Measurements from ENCODE around the gene PRUNE2. TPM values are rescaled to one million over a fixed set of nuclear protein-coding genes. Genes with fewer than 3 reads are reported as not detected.
"Not testable (repeated sequence)": the region's sequence is repeated elsewhere in the genome, so short reads cannot be mapped to it uniquely, and the experiment has no call there.

PRUNE2 gene
- total and polyA plus RNA-seq, 4 donors: 38.1 to 558 (median 198) TPM

DNA sequence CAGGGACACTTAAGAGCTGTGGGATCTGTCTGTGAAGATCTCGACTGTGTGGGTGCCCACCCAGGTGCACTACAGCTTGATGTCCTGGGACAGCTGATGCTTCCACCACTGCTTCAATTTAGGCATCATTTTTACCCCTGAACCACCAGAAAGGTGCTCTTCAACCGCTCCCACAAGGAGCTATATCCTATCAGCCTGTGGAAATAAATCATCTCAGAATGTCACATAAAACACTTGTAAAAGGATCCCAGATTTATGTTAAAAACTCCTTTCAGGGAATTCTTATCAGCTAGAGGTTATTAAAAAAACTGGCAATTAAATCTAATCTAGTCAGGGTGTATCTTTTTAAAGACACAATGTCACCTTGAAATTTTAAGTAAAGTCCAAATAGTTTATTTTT lies 224.4 kb downstream of the PRUNE2 start:
- no peak for ATAC-seq (ENCODE audit: low FRiP score)
- Histone ChIP-seq H3K9me3 (ENCODE audit: control insufficient read depth, low read length) (no peaks in the 10 kb centered on the region), H3K27ac (ENCODE audit: low read depth in 1 of 2, low read length in 2 of 2) (no peak overlapping the region), H3K27me3 (ENCODE audit: control insufficient read depth in 1 of 2, insufficient read depth in 2 of 2, low read length in 1 of 2) (no peaks in the 10 kb centered on the region), H3K4me3 (ENCODE audit: low read length in 2 of 2) (no peak overlapping the region), H3K4me1 (ENCODE audit: control insufficient read depth in 1 of 2, insufficient read depth in 2 of 2, low read length in 2 of 2) (peaks cover 0 to 1% of the 10 kb centered on the region in 2 donors), H3K36me3 (ENCODE audit: control insufficient read depth in 1 of 2, insufficient read depth in 2 of 2, low read length in 1 of 2) (no peaks in the 10 kb centered on the region)
- 82 to 83% methylated on average over 2 of the region's 2 CpGs for WGBS, 2 donors
- intact Hi-C loops (cut with DNase I): no loop called here
- DNase-seq: no peak

DNA sequence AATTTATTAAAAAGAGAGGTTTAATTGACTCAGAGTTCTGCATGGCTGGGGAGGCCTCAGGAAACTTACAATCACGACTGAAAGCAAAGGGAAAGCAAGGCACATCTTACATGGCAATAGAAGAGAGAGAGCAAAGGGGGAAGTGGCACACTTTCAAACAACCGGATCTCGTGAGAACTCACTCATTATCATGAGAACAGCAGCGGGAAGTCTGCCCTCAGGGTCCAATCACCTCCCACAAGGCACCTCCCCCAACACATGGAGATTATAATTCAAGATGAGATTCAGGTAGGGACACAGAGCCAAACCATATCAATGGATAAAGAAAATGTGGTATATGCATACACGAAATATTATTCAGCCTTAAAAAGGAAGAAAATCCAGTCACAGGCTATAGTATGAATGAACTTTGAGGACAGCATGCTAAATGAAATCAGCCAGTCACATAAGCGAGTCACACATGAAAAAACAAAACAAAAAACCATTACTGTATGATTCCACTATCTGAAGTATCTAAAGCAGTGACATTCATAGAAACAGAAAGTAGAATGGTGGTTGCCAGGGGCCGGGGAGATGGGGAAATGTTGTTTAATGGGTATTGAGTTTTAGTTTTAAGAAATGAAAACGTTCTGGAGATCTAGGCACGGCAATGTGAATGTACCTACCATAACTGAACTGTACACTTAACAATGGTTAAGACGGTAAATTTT lies 225.0 kb downstream of the PRUNE2 start:
- DNase-seq: no peak
- ATAC-seq (ENCODE audit: low FRiP score): no peak
- Histone ChIP-seq H3K36me3 (ENCODE audit: control insufficient read depth in 1 of 2, insufficient read depth in 2 of 2, low read length in 1 of 2) (no peaks in the 10 kb centered on the region), H3K4me1 (ENCODE audit: control insufficient read depth in 1 of 2, insufficient read depth in 2 of 2, low read length in 2 of 2) (peaks cover 0 to 1% of the 10 kb centered on the region in 2 donors), H3K27me3 (ENCODE audit: control insufficient read depth in 1 of 2, insufficient read depth in 2 of 2, low read length in 1 of 2) (no peaks in the 10 kb centered on the region), H3K4me3 (ENCODE audit: low read length in 2 of 2) (no peak overlapping the region), H3K27ac (ENCODE audit: low read depth in 1 of 2, low read length in 2 of 2) (no peak overlapping the region), H3K9me3 (ENCODE audit: control insufficient read depth, low read length) (no peaks in the 10 kb centered on the region)
- 86 to 88% methylated on average over 10 of the region's 10 CpGs for WGBS, 2 donors
- intact Hi-C loops (cut with DNase I): no loop called here

DNA sequence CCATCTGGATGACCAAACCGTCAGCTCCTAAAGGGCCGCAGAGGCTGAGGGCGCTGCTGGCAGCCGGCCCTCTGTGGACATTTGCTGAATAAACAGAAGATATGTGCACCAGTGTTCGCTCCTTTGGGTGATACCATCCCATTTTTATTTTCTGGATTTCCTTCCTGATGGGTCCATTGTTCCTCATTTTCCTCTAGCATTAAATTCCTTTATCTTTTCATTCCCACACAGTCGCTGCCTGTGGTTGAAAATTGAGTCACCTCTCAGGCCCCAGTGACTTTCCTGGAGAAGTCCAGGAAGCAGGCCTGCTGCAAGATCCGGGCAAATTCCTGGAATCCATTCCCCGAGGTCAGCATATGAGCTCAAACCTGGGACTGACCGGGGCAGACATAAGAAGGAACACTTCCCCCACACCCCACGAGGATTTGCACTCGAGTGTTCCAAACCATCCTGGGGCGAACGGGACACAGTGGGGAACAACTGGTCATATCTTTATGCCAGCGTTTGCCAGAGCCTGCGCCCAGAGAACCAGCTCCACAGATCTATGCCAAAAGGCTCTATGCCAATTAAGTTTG lies 228.3 kb downstream of the PRUNE2 start:
- Histone ChIP-seq H3K4me3 (ENCODE audit: low read length in 2 of 2) (no peak overlapping the region), H3K9me3 (ENCODE audit: control insufficient read depth, low read length) (no peaks in the 10 kb centered on the region), H3K4me1 (ENCODE audit: control insufficient read depth in 1 of 2, insufficient read depth in 2 of 2, low read length in 2 of 2) (no peaks in the 10 kb centered on the region), H3K27ac (ENCODE audit: low read depth in 1 of 2, low read length in 2 of 2) (peak overlapping the region in 1 of 2 donors; percentile 69), H3K36me3 (ENCODE audit: control insufficient read depth in 1 of 2, insufficient read depth in 2 of 2, low read length in 1 of 2) (no peaks in the 10 kb centered on the region), H3K27me3 (ENCODE audit: control insufficient read depth in 1 of 2, insufficient read depth in 2 of 2, low read length in 1 of 2) (no peaks in the 10 kb centered on the region)
- DNase-seq (peak in 1 of 2 donors; percentile 56), ATAC-seq (ENCODE audit: low FRiP score) (peak; percentile 57)
- intact Hi-C loops (cut with DNase I): no loop called here
- 32 to 47% methylated on average over 15 of the region's 15 CpGs for WGBS, 2 donors

DNA sequence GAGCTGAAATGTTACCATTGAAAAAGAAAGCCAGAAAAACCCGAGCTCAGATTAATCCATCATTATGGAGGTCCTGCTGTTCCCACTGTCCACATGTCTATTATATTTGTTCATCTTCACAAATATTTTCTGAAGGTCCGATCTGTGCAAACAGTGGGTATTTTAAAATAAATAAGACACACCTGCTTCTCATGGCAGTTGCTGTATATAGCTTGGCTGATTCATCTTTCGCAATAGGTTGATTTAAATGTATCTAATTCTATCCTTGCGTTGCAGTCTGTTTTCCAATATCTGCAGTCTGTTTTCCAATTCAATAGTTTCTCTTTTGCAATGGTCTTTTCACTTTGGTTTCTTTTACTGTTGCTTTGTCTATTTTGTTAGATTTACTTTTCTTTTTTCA lies 229.1 kb downstream of the PRUNE2 start:
- H3K9me3 ChIP-seq (ENCODE audit: control insufficient read depth, low read length): no peaks in the 10 kb centered on the region
- H3K36me3 ChIP-seq (ENCODE audit: control insufficient read depth in 1 of 2, insufficient read depth in 2 of 2, low read length in 1 of 2): no peaks in the 10 kb centered on the region
- no peaks in the 10 kb centered on the region for H3K4me1 ChIP-seq (ENCODE audit: control insufficient read depth in 1 of 2, insufficient read depth in 2 of 2, low read length in 2 of 2)
- WGBS, 2 donors: 78 to 82% methylated on average over 4 of the region's 4 CpGs
- intact Hi-C loops (cut with DNase I): no loop called here
- no peak overlapping the region for H3K27ac ChIP-seq (ENCODE audit: low read depth in 1 of 2, low read length in 2 of 2)
- no peak overlapping the region for H3K4me3 ChIP-seq (ENCODE audit: low read length in 2 of 2)
- H3K27me3 ChIP-seq (ENCODE audit: control insufficient read depth in 1 of 2, insufficient read depth in 2 of 2, low read length in 1 of 2): no peaks in the 10 kb centered on the region
- ATAC-seq (ENCODE audit: low FRiP score) (no peak), DNase-seq (no peak)

DNA sequence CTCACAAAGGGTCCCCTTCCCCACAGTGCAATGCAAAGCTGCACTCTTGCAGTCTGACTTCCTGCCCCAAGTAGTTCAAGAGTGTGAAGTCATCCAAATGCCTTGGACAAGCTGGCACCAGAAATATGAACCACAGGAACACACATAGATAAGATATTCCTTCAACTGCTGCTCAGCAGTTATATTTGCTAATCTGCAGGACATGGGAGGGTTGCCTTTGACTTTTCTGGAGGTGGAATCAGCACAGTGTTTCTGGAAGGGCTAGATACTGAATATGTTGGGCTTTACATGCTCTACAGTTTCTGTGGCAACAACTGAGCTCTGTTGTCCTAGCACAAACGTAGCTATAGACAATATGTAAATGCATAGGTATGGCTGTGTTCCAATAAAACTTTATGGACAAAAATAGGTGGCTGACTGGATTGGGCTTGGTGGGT lies 238.4 kb downstream of the PRUNE2 start:
- WGBS, 2 donors: 3 to 5% methylated on average over 1 of the region's 1 CpG

DNA sequence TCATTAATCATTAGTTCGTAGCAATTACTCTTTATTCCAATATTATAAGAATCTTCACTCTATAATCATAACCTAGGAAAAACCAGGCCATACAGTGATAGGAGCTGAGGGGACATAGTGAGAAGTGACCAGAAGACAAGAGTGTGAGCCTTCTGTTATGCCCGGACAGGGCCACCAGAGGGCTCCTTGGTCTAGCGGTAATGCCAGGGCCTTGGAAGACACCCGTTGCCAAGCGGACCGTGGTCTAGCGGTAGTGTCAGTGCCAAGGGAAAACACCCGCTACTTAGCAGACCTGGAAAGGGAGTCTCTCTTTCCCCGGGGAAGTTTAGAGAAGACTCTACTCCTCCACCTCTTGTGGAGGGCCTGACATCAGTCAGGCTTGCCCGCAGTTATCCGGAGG lies 239.9 kb downstream of the PRUNE2 start:
- not testable (repeated sequence) for H3K9me3 ChIP-seq (ENCODE audit: control insufficient read depth, low read length); ATAC-seq (ENCODE audit: low FRiP score); H3K36me3 ChIP-seq (ENCODE audit: control insufficient read depth in 1 of 2, insufficient read depth in 2 of 2, low read length in 1 of 2); H3K27me3 ChIP-seq (ENCODE audit: control insufficient read depth in 1 of 2, insufficient read depth in 2 of 2, low read length in 1 of 2); H3K4me3 ChIP-seq (ENCODE audit: low read length in 2 of 2)
- 56 to 61% methylated on average over 11 of the region's 11 CpGs for WGBS, 2 donors
- peak overlapping the region in 1 of 2 donors; percentile 14 for H3K27ac ChIP-seq (ENCODE audit: low read depth in 1 of 2, low read length in 2 of 2)
- peaks cover 0 to 11% of the 10 kb centered on the region in 2 donors for H3K4me1 ChIP-seq (ENCODE audit: control insufficient read depth in 1 of 2, insufficient read depth in 2 of 2, low read length in 2 of 2)
- intact Hi-C loops (cut with DNase I): loop anchor here in 1 of 2 donors (5.0 kb wide), 1 partner anchor 36 kb away; no protein-coding TSS in a partner anchor
- peak in 1 of 2 donors; percentile 78 for DNase-seq

More for the DNA sequence above, 238.4 kb downstream of the PRUNE2 start:
- ATAC-seq (ENCODE audit: low FRiP score) (no peak), DNase-seq (no peak)
- Histone ChIP-seq H3K4me3 (ENCODE audit: low read length in 2 of 2) (no peak overlapping the region), H3K36me3 (ENCODE audit: control insufficient read depth in 1 of 2, insufficient read depth in 2 of 2, low read length in 1 of 2) (peaks cover 2 to 3% of the 10 kb centered on the region in 2 donors), H3K27me3 (ENCODE audit: control insufficient read depth in 1 of 2, insufficient read depth in 2 of 2, low read length in 1 of 2) (no peaks in the 10 kb centered on the region), H3K9me3 (ENCODE audit: control insufficient read depth, low read length) (no peaks in the 10 kb centered on the region), H3K4me1 (ENCODE audit: control insufficient read depth in 1 of 2, insufficient read depth in 2 of 2, low read length in 2 of 2) (peaks cover 0 to 11% of the 10 kb centered on the region in 2 donors), H3K27ac (ENCODE audit: low read depth in 1 of 2, low read length in 2 of 2) (peak overlapping the region in 1 of 2 donors; percentile 21)
- intact Hi-C loops (cut with DNase I): loop anchor here in 1 of 2 donors (5.0 kb wide), 1 partner anchor 35 kb away; no protein-coding TSS in a partner anchor

DNA sequence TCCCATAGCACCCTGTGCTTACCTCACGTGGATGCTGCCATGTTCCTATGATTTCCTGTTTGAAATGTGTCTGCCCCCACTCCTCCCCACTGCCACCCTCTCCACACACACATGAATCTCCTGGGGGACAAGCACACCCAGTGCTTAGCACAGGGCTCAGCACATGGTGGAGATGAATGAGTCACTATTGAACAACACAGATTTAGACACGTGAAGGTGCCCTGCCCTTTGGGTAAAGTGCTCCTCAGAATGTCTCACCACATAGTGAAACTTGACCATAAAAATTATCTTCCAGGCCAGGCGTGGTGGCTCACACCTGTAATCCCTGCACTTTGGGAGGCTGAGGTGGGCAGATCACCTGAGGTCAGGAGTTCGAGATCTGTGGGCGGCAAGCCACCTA lies 240.5 kb downstream of the PRUNE2 start:
- DNase-seq: no peak
- Histone ChIP-seq H3K27me3 (ENCODE audit: control insufficient read depth in 1 of 2, insufficient read depth in 2 of 2, low read length in 1 of 2) (no peaks in the 10 kb centered on the region), H3K36me3 (ENCODE audit: control insufficient read depth in 1 of 2, insufficient read depth in 2 of 2, low read length in 1 of 2) (peaks cover 2 to 3% of the 10 kb centered on the region in 2 donors), H3K4me1 (ENCODE audit: control insufficient read depth in 1 of 2, insufficient read depth in 2 of 2, low read length in 2 of 2) (peaks cover 0 to 11% of the 10 kb centered on the region in 2 donors), H3K4me3 (ENCODE audit: low read length in 2 of 2) (no peak overlapping the region), H3K27ac (ENCODE audit: low read depth in 1 of 2, low read length in 2 of 2) (no peak overlapping the region), H3K9me3 (ENCODE audit: control insufficient read depth, low read length) (no peaks in the 10 kb centered on the region)
- ATAC-seq (ENCODE audit: low FRiP score): no peak
- intact Hi-C loops (cut with DNase I): loop anchor here in 1 of 2 donors (5.0 kb wide), 1 partner anchor 37 kb away; no protein-coding TSS in a partner anchor
- WGBS, 2 donors: 85 to 87% methylated on average over 5 of the region's 5 CpGs

DNA sequence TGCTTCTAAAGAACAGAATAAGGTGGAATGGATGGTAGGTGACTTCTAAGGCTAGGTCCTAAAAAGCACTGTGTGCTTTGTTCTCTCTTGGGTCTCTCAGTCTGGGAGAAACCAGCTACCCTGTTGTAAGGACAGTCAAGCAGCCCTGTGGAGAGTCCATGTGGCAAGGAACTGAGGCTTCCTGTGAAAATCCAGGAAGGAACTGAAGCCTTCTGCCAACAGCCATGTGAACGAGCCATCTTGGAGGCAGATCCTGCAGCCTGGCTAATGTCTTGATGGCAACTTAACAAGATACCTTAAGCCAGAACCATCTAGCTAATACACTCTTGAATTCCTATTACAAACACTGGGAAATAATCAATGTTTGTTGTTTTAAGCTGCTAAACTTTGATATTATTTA lies 241.8 kb downstream of the PRUNE2 start:
- no peak for ATAC-seq (ENCODE audit: low FRiP score)
- no peaks in the 10 kb centered on the region for H3K27me3 ChIP-seq (ENCODE audit: control insufficient read depth in 1 of 2, insufficient read depth in 2 of 2, low read length in 1 of 2)
- intact Hi-C loops (cut with DNase I): no loop called here
- no peak overlapping the region for H3K4me3 ChIP-seq (ENCODE audit: low read length in 2 of 2)
- peaks cover 0 to 11% of the 10 kb centered on the region in 2 donors for H3K4me1 ChIP-seq (ENCODE audit: control insufficient read depth in 1 of 2, insufficient read depth in 2 of 2, low read length in 2 of 2)
- H3K27ac ChIP-seq (ENCODE audit: low read depth in 1 of 2, low read length in 2 of 2): peak overlapping the region; percentile 59 to 67
- no peak for DNase-seq
- H3K36me3 ChIP-seq (ENCODE audit: control insufficient read depth in 1 of 2, insufficient read depth in 2 of 2, low read length in 1 of 2): peaks cover 2 to 3% of the 10 kb centered on the region in 2 donors
- WGBS, 2 donors: 40 to 57% methylated on average over 1 of the region's 1 CpG
- H3K9me3 ChIP-seq (ENCODE audit: control insufficient read depth, low read length): no peaks in the 10 kb centered on the region
